PFSK-1 (cell line): ENCODE results near the gene RANBP2.

Experiments
- FOXP2 ChIP-seq: optimal IDR thresholded peaks from 2 replicates; pipeline ENCODE3; 2011; ENCODE audit warnings: borderline replicate concordance, control low read depth, inconsistent platforms; ENCODE audit not compliant: insufficient read depth; ENCODE audit errors: extremely low read length, extremely low read depth
- POLR2AphosphoS5 ChIP-seq: IDR thresholded peaks from 2 replicates; pipeline ENCODE4 v1.6.1; 2012; ENCODE audit warnings: low read depth, mild to moderate bottlenecking, control low read depth, low read length, moderate library complexity
- REST ChIP-seq, 2 experiments: IDR thresholded peaks; 2 replicates each; pipeline versions ENCODE4 v1.6.1 to v1.8.0; 2011 to 2012; ENCODE audit warnings: low read depth in 2 of 2, low read length in 2 of 2, control low read depth in 1 of 2, inconsistent platforms in 1 of 2, mild to moderate bottlenecking in 1 of 2, moderate library complexity in 1 of 2; ENCODE audit not compliant: insufficient read depth in 1 of 2
- SIN3A ChIP-seq: IDR thresholded peaks from 2 replicates; pipeline ENCODE4 v1.6.1; 2012; ENCODE audit warnings: mild to moderate bottlenecking, low read length, moderate library complexity, borderline replicate concordance; ENCODE audit not compliant: insufficient read depth

- TF ChIP-seq POLR2AphosphoS5 (no peak), REST (IDR thresholded peaks at IDR 0.05; ENCODE audit: insufficient read depth in 1 of 2, low read depth in 2 of 2, low read length in 2 of 2) (no peak), SIN3A (no peak), FOXP2 (no peak)
These were observed 115.8 kb downstream of the RANBP2 start for GRCh38 chr2:108835040-108835439.
